OCI-LY7 (cell line): ENCODE measurements around the gene GPR153. TPM values are rescaled to one million over a fixed set of nuclear protein-coding genes. Genes with fewer than 3 reads are reported as not detected.

Experiments used
- BruUV-seq: library from RNA; stranded (reverse); fragments of 400-500 nt; replicated peaks from 2 replicates; lab custom pipeline; 2021; lab: Mats Ljungman, UMichigan
- CTCF ChIA-PET: fragments of 300-600 bp; sonication (Branson Sonifier 250); formaldehyde crosslinking; loops from one replicate; lab custom pipeline; 2022; ENCODE audit warnings: antibody characterized with exemption; ENCODE audit not compliant: unreplicated experiment; lab: Charles Lee
- POLR2A ChIA-PET: fragments of 300-600 bp; sonication (Branson Sonifier 250); formaldehyde crosslinking; loops from one replicate; lab custom pipeline; 2022; ENCODE audit warnings: antibody characterized with exemption; lab: Charles Lee
- DNase-seq: peaks from one replicate; pipeline ENCODE4 v3.0.0-alpha.2; 2015; ENCODE audit warnings: low spot score
- H2AFZ ChIP-seq: fragments of 200-600 bp; sonication (generic), shearing (Covaris generic); 2 replicates; pipeline ENCODE4 v1.6.1; 2014; ENCODE audit warnings: mild to moderate bottlenecking, antibody characterized with exemption, low read length, moderate library complexity
- H3K27ac ChIP-seq: fragments of 200-600 bp; sonication (generic); 2 replicates; pipeline ENCODE4 v1.5.1; 2014; ENCODE audit warnings: mixed run types, low read depth, mild to moderate bottlenecking, moderate library complexity, low read length, inconsistent platforms; ENCODE audit not compliant: poor library complexity, severe bottlenecking
- H3K36me3 ChIP-seq: fragments of 200-600 bp; sonication (generic); 2 replicates; pipeline ENCODE4 v1.6.1; 2014; ENCODE audit warnings: mild to moderate bottlenecking, antibody characterized with exemption, low read length, moderate library complexity, mixed read lengths; ENCODE audit not compliant: insufficient read depth
- H3K4me1 ChIP-seq: fragments of 200-600 bp; sonication (generic); 2 replicates; pipeline ENCODE4 v1.5.1; 2014; ENCODE audit warnings: mild to moderate bottlenecking, low read length; ENCODE audit not compliant: insufficient read depth, poor library complexity, severe bottlenecking
- H3K4me2 ChIP-seq: fragments of 200-600 bp; sonication (generic); 2 replicates; pipeline ENCODE4 v1.6.1; 2014; ENCODE audit warnings: mild to moderate bottlenecking, low read length
- H3K4me3 ChIP-seq: fragments of 200-600 bp; sonication (generic); 2 replicates; pipeline ENCODE4 v1.5.1; 2014; ENCODE audit warnings: mild to moderate bottlenecking, low read depth, low read length; ENCODE audit not compliant: poor library complexity, severe bottlenecking
- H3K79me2 ChIP-seq: fragments of 200-600 bp; sonication (generic); 2 replicates; pipeline ENCODE4 v1.6.1; 2016; ENCODE audit warnings: low read depth, mild to moderate bottlenecking, low read length, moderate library complexity, mixed read lengths; ENCODE audit not compliant: insufficient read depth
- H3K9me2 ChIP-seq: fragments of 200-600 bp; sonication (generic); 2 replicates; pipeline ENCODE4 v1.6.1; 2016; ENCODE audit warnings: mild to moderate bottlenecking, low read length, mixed read lengths; ENCODE audit not compliant: insufficient read depth
- H3K9me3 ChIP-seq: fragments of 200-600 bp; sonication (generic); 2 replicates; pipeline ENCODE4 v1.6.1; 2014; ENCODE audit warnings: mild to moderate bottlenecking, mixed run types, low read length, mixed read lengths
- H4K20me1 ChIP-seq: fragments of 200-600 bp; sonication (generic); 2 replicates; pipeline ENCODE4 v1.6.1; 2014; ENCODE audit warnings: mild to moderate bottlenecking, antibody characterized with exemption, low read length, moderate library complexity, mixed read lengths; ENCODE audit not compliant: insufficient read depth
- CTCF ChIP-seq: fragments of 200-600 bp; sonication (generic); conservative IDR thresholded peaks from 2 replicates; pipeline ENCODE4 v1.5.1; 2014; ENCODE audit warnings: mild to moderate bottlenecking, antibody characterized with exemption, low read length, moderate library complexity, mixed read lengths
- EZH2phosphoT487 ChIP-seq: fragments of 200-600 bp; sonication (generic); IDR thresholded peaks from 2 replicates; pipeline ENCODE4 v1.6.1; 2018; ENCODE audit warnings: low read depth, borderline replicate concordance, mild to moderate bottlenecking, mixed run types, antibody characterized with exemption, low read length, moderate library complexity, mixed read lengths
- intact Hi-C: fragments of 100-400 bp; cut with micrococcal nuclease; formaldehyde crosslinking; loops from one replicate; pipeline ENCODE4 v1.10.0; 2022; ENCODE audit not compliant: unreplicated experiment
- total RNA-seq, 2 experiments: library from RNA; depleted of rRNA in 1 of 2; stranded (reverse); fragments of >200 nt in 1 of 2; shearing (Covaris generic) in 1 of 2; gene quantifications; 2 replicates each; pipeline ENCODE4 v1.2.3, GENCODE V29; 2014 to 2022

Gene GPR153
- total RNA-seq, 2 experiments from 2014 or later: not detected

GRCh38 chr1:6239213-6239752 lies 21.6 kb downstream of the GPR153 start:
- ChIA-PET CTCF (no interaction called here), POLR2A (no interaction called here)
- no peak for DNase-seq
- Histone ChIP-seq H3K27ac (no peak overlapping the region), H4K20me1 (0 out of 2 replicates have a peak, but pooled peaks cover 4% of the 10 kb centered on the region), H3K79me2 (peaks cover 11% of the 10 kb centered on the region), H3K9me2 (no peaks in the 10 kb centered on the region), H3K4me1 (peaks cover 11% of the 10 kb centered on the region), H2AFZ (no peak overlapping the region), H3K36me3 (peaks cover 3% of the 10 kb centered on the region; the same call in 1 of the 2 replicates), H3K9me3 (no peaks in the 10 kb centered on the region), H3K4me3 (no peak overlapping the region), H3K4me2 (no peak overlapping the region)
- no TSS peak for BruUV-seq
- TF ChIP-seq EZH2phosphoT487: no peak
- TF ChIP-seq CTCF: no peak
- intact Hi-C loops: loop anchor here (5.0 kb wide), 2 partner anchors 42 to 153 kb away; partner anchors contain the start of genes ACOT7 and RPL22

GRCh38 chr1:6237093-6237492 lies 23.8 kb downstream of the GPR153 start:
- H2AFZ ChIP-seq: no peak overlapping the region
- no peak overlapping the region for H3K27ac ChIP-seq
- BruUV-seq: no TSS peak
- H3K4me2 ChIP-seq: no peak overlapping the region
- CTCF ChIA-PET: no interaction called here
- intact Hi-C loops: loop anchor here (5.0 kb wide), 2 partner anchors 40 to 155 kb away; partner anchors contain the start of genes ACOT7 and RPL22
- H3K9me2 ChIP-seq: no peaks in the 10 kb centered on the region
- DNase-seq: no peak
- TF ChIP-seq EZH2phosphoT487 (no peak), CTCF (no peak)
- peaks cover 20% of the 10 kb centered on the region for H3K4me1 ChIP-seq
- 0 out of 2 replicates have a peak, but pooled peaks cover 11% of the 10 kb centered on the region for H4K20me1 ChIP-seq
- H3K9me3 ChIP-seq: no peaks in the 10 kb centered on the region
- POLR2A ChIA-PET: no interaction called here
- H3K4me3 ChIP-seq: no peak overlapping the region
- peaks cover 24% of the 10 kb centered on the region for H3K36me3 ChIP-seq
- peaks cover 24% of the 10 kb centered on the region for H3K79me2 ChIP-seq

GRCh38 chr1:6235296-6235677 lies 25.6 kb downstream of the GPR153 start:
- peak; percentile 40 for DNase-seq
- H3K36me3 ChIP-seq: peaks cover 41% of the 10 kb centered on the region
- H3K9me3 ChIP-seq: no peaks in the 10 kb centered on the region
- H2AFZ ChIP-seq: peak overlapping the region; percentile 24; the same call in 1 of the 2 replicates
- CTCF ChIA-PET: no interaction called here
- intact Hi-C loops: loop anchor here (5.0 kb wide), 2 partner anchors 38 to 157 kb away; partner anchors contain the start of genes ACOT7 and RPL22
- H3K9me2 ChIP-seq: no peaks in the 10 kb centered on the region
- peak overlapping the region; percentile 92 for H3K4me2 ChIP-seq
- TF ChIP-seq EZH2phosphoT487 (no peak), CTCF (no peak)
- POLR2A ChIA-PET: interaction anchor here (1.0 to 1.5 kb wide), 2 partner anchors 35 to 243 kb away, joined by 3 to 7 read pairs; partner anchors contain the start of gene NPHP4
- peak overlapping the region; percentile 14 for H3K27ac ChIP-seq
- no TSS peak for BruUV-seq
- peaks cover 20% of the 10 kb centered on the region for H3K4me1 ChIP-seq
- H3K79me2 ChIP-seq: peaks cover 24% of the 10 kb centered on the region
- peak overlapping the region; percentile 96 for H3K4me3 ChIP-seq
- H4K20me1 ChIP-seq: 0 out of 2 replicates have a peak, but pooled peaks cover 11% of the 10 kb centered on the region
